Upper lobe of left lung (tissue), 4 donors: ENCODE data around the gene ADAMTS17.

Experiments used
- CTCF ChIP-seq, 6 experiments: fragments of 450-650 bp in 4 of 6; fragments of 200-600 bp in 2 of 6; sonication (generic) in 2 of 6; IDR thresholded peaks; one replicate each; pipeline ENCODE4 v1.5.1; 2016 to 2019; ENCODE audit warnings: antibody characterized with exemption in 6 of 6
- EP300 ChIP-seq, 4 donors: sonication (generic); formaldehyde crosslinking; IDR thresholded peaks; one replicate each; pipeline ENCODE4 v1.5.1; 2017; ENCODE audit warnings: antibody characterized with exemption in 4 of 4, control low read depth in 2 of 4
- POLR2A ChIP-seq, 4 donors: fragments of 450-650 bp; IDR thresholded peaks; one replicate each; pipeline ENCODE4 v1.5.1; 2016 to 2017; ENCODE audit warnings: antibody characterized with exemption in 4 of 4, mild to moderate bottlenecking in 2 of 4
- POLR2AphosphoS5 ChIP-seq, 2 donors: sonication (generic); formaldehyde crosslinking; IDR thresholded peaks; one replicate each; pipeline ENCODE4 v1.5.1; 2017; ENCODE audit warnings: antibody characterized with exemption in 2 of 2

- no peak for TF ChIP-seq EP300 (IDR thresholded peaks at IDR 0.05)
- no peak for TF ChIP-seq CTCF (IDR thresholded peaks at IDR 0.05)
- no peak for TF ChIP-seq POLR2A (IDR thresholded peaks at IDR 0.05)
- TF ChIP-seq POLR2AphosphoS5 (IDR thresholded peaks at IDR 0.05): no peak
Observed at GRCh38 chr15:100348578-100348977, 6.8 kb upstream of the ADAMTS17 start.
